ENCODE data around the gene ENOX1.

The ENOX1 gene

DNA sequence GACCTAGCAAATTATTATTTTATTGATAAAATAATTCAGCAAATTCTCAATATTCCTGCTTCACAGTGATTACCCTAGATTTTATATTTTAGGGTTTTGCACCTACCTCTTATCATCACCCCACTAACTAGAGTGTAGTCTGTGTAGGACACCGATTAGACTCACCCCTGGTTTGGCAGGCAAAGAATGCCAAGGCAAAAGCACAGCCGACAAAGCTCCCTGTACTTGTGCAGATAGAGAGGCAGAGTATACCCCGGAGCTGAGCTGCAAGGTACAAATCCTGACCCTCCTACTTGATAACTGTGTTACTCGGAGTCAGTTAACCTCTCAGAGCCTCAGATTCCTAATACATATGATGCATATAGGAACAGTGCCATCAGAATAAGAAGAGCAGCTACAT lies 225.7 kb downstream of the ENOX1 start (continued):
- TF ChIP-seq, protein P1, sequence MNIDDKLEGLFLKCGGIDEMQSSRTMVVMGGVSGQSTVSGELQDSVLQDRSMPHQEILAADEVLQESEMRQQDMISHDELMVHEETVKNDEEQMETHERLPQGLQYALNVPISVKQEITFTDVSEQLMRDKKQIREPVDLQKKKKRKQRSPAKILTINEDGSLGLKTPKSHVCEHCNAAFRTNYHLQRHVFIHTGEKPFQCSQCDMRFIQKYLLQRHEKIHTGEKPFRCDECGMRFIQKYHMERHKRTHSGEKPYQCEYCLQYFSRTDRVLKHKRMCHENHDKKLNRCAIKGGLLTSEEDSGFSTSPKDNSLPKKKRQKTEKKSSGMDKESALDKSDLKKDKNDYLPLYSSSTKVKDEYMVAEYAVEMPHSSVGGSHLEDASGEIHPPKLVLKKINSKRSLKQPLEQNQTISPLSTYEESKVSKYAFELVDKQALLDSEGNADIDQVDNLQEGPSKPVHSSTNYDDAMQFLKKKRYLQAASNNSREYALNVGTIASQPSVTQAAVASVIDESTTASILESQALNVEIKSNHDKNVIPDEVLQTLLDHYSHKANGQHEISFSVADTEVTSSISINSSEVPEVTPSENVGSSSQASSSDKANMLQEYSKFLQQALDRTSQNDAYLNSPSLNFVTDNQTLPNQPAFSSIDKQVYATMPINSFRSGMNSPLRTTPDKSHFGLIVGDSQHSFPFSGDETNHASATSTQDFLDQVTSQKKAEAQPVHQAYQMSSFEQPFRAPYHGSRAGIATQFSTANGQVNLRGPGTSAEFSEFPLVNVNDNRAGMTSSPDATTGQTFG (tag by site-specific recombination; IDR thresholded peaks at IDR 0.05; ENCODE audit: borderline replicate concordance): no peak
- no peak for TF ChIP-seq ZNF549 (tag by site-specific recombination; IDR thresholded peaks at IDR 0.05)
- no peak for TF ChIP-seq OSR2 (tag by site-specific recombination; IDR thresholded peaks at IDR 0.05)

- Histone ChIP-seq H3K36me3 (ENCODE audit: control insufficient read depth in 2 of 2, insufficient read depth in 1 of 2, low read length in 2 of 2) (no peaks in the 10 kb centered on the region), H3K9me3 (ENCODE audit: control insufficient read depth, insufficient read depth, low read depth, low read length) (no peaks in the 10 kb centered on the region), H3K27ac (ENCODE audit: extremely low read depth, low read depth, low read length) (no peak overlapping the region), H3K4me3 (ENCODE audit: low read depth, low read length) (no peak overlapping the region), H3K4me1 (ENCODE audit: control insufficient read depth, insufficient read depth, low read length) (no peaks in the 10 kb centered on the region)
- ChIA-PET POLR2A (no interaction called here), CTCF (no interaction called here)
- no peak for TF ChIP-seq KLF10 (tag by site-specific recombination; IDR thresholded peaks at IDR 0.05)
- no peak for TF ChIP-seq KLF16 (tag by site-specific recombination; IDR thresholded peaks at IDR 0.05)
- no peak for TF ChIP-seq KLF7 (tag by site-specific recombination; IDR thresholded peaks at IDR 0.05; ENCODE audit: borderline replicate concordance)
- no peak for TF ChIP-seq ZNF341 (tag by site-specific recombination; IDR thresholded peaks at IDR 0.05; ENCODE audit: low read depth)
These were observed 227.8 kb downstream of the ENOX1 start for GRCh38 chr13:43558939-43559338.

DNA sequence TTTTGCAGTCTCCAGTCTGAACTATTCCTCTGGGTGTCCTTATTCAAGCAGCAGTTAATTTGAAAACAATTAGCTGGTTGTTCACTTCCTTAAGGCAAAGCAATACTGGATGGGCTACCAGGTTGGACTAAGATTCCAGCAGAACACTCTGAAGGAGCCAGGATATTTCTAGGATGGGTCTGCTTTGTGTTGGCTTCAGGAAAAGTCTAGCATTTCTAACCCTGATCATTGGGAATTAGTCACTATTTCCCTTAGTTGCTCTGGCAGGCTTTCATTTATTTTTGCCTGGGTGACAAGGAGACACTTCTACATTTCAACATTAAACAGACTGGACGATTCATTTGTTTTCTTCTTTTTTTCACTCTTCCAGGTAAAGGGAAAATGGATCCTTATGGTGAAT lies 228.4 kb downstream of the ENOX1 start:
- Histone ChIP-seq H3K36me3 (ENCODE audit: control insufficient read depth in 2 of 2, insufficient read depth in 1 of 2, low read length in 2 of 2) (no peaks in the 10 kb centered on the region), H3K9me3 (ENCODE audit: control insufficient read depth, insufficient read depth, low read depth, low read length) (no peaks in the 10 kb centered on the region), H3K27ac (ENCODE audit: extremely low read depth, low read depth, low read length) (no peak overlapping the region), H3K4me3 (ENCODE audit: low read depth, low read length) (no peak overlapping the region), H3K4me1 (ENCODE audit: control insufficient read depth, insufficient read depth, low read length) (no peaks in the 10 kb centered on the region)
- ChIA-PET POLR2A (no interaction called here), CTCF (no interaction called here)
- TF ChIP-seq ZNF433 (tag by site-specific recombination; IDR thresholded peaks at IDR 0.05; ENCODE audit: low read depth) (no peak), INSM2 (tag by site-specific recombination; IDR thresholded peaks at IDR 0.05) (no peak), WT1 (tag by site-specific recombination; IDR thresholded peaks at IDR 0.05) (no peak), ZNF175 (tag by site-specific recombination; IDR thresholded peaks at IDR 0.05) (no peak), ZNF114 (tag by site-specific recombination; IDR thresholded peaks at IDR 0.05) (no peak), HOXD13 (CRISPR knock-in tag; IDR thresholded peaks at IDR 0.05; ENCODE audit: borderline replicate concordance) (no peak), ZNF544 (tag by site-specific recombination; IDR thresholded peaks at IDR 0.05) (no peak), ZNF560 (tag by site-specific recombination; IDR thresholded peaks at IDR 0.05; ENCODE audit: borderline replicate concordance) (no peak)
- TF ChIP-seq, protein P2, sequence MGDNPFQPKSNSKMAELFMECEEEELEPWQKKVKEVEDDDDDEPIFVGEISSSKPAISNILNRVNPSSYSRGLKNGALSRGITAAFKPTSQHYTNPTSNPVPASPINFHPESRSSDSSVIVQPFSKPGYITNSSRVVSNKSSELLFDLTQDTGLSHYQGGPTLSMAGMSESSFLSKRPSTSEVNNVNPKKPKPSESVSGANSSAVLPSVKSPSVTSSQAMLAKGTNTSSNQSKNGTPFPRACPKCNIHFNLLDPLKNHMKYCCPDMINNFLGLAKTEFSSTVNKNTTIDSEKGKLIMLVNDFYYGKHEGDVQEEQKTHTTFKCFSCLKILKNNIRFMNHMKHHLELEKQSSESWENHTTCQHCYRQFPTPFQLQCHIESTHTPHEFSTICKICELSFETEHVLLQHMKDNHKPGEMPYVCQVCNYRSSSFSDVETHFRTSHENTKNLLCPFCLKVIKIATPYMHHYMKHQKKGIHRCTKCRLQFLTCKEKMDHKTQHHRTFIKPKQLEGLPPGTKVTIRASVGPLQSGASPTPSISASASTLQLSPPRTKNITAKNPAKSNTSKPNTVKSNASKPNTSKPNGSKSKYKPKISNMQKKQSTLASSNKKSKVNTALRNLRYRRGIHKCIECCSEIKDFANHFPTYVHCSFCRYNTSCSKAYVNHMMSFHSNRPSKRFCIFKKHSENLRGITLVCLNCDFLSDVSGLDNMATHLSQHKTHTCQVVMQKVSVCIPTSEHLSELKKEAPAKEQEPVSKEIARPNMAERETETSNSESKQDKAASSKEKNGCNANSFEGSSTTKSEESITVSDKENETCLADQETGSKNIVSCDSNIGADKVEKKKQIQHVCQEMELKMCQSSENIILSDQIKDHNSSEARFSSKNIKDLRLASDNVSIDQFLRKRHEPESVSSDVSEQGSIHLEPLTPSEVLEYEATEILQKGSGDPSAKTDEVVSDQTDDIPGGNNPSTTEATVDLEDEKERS (tag by site-specific recombination; IDR thresholded peaks at IDR 0.05): no peak

Data from HEK293 (cell line).